SK-N-SH treated with all-trans-retinoic acid at 6 μM for 48 hours (cell line): Measurements from ENCODE around the gene RPL28.

ENCODE experiments used
- ATAC-seq: fragments of 200-7000 bp; cut with Tn5 transposase; 3 replicates; pipeline ENCODE4 v1.9.1; 2020; ENCODE audit warnings: mild to moderate bottlenecking, moderate library complexity
- BACH2 ChIP-seq: fragments of 250-450 bp; sonication (Bioruptor Pico); IDR thresholded peaks from 2 replicates; pipeline ENCODE4 v1.9.0; 2021; ENCODE audit warnings: mild to moderate bottlenecking, borderline replicate concordance
- CREB5 ChIP-seq: fragments of 250-450 bp; sonication (Bioruptor Pico); IDR thresholded peaks from 2 replicates; pipeline ENCODE4 v1.5.1; 2020; ENCODE audit warnings: low read depth, mild to moderate bottlenecking, moderate library complexity
- CSRNP3 ChIP-seq: fragments of 250-450 bp; sonication (Bioruptor Pico); IDR thresholded peaks from 2 replicates; pipeline ENCODE4 v1.5.1; 2021; ENCODE audit warnings: mild to moderate bottlenecking, moderate library complexity
- GLIS3 ChIP-seq: fragments of 250-450 bp; sonication (Bioruptor Pico); IDR thresholded peaks from 2 replicates; pipeline ENCODE4 v1.5.0; 2020; ENCODE audit warnings: mild to moderate bottlenecking, moderate library complexity
- ISL1 ChIP-seq: fragments of 250-450 bp; sonication (Bioruptor Pico); IDR thresholded peaks from 2 replicates; pipeline ENCODE4 v2.1.2; 2022; ENCODE audit warnings: mild to moderate bottlenecking, moderate library complexity
- PATZ1 ChIP-seq: fragments of 250-450 bp; sonication (Bioruptor Pico); IDR thresholded peaks from 2 replicates; pipeline ENCODE4 v1.8.0; 2020; ENCODE audit warnings: mild to moderate bottlenecking, moderate library complexity, borderline replicate concordance
- RARB ChIP-seq: fragments of 250-450 bp; sonication (Bioruptor Pico); IDR thresholded peaks from 2 replicates; pipeline ENCODE4 v1.8.0; 2021; ENCODE audit warnings: mild to moderate bottlenecking, moderate library complexity
- SNAI2 ChIP-seq: fragments of 250-450 bp; sonication (Bioruptor Pico); IDR thresholded peaks from 2 replicates; pipeline ENCODE4 v1.5.0; 2020; ENCODE audit warnings: mild to moderate bottlenecking, moderate library complexity
- TCF4 ChIP-seq: fragments of 250-450 bp; sonication (Bioruptor Pico); IDR thresholded peaks from 2 replicates; pipeline ENCODE4 v1.8.0; 2021; ENCODE audit warnings: mild to moderate bottlenecking, moderate library complexity, borderline replicate concordance
- TSHZ2 ChIP-seq: fragments of 250-450 bp; sonication (Bioruptor Pico); IDR thresholded peaks from 2 replicates; pipeline ENCODE4 v1.5.0; 2020; ENCODE audit warnings: mild to moderate bottlenecking, moderate library complexity
- ZFP3 ChIP-seq: fragments of 250-450 bp; sonication (Bioruptor Pico); IDR thresholded peaks from 2 replicates; pipeline ENCODE4 v1.5.0; 2020; ENCODE audit warnings: mild to moderate bottlenecking, moderate library complexity
- ZNF70 ChIP-seq: fragments of 450-650 bp; formaldehyde crosslinking; IDR thresholded peaks from 2 replicates; pipeline ENCODE4 v1.5.0; 2020; ENCODE audit warnings: mild to moderate bottlenecking, moderate library complexity
- ZNF8 ChIP-seq: fragments of 450-650 bp; formaldehyde crosslinking; IDR thresholded peaks from 2 replicates; pipeline ENCODE4 v1.5.0; 2020; ENCODE audit warnings: mild to moderate bottlenecking, moderate library complexity

RPL28 gene

GRCh38 chr19:55370305-55370988 is 15.3 kb upstream of the RPL28 start, which contains the start of gene IL11 (continued):
- no peak for TF ChIP-seq CREB5

- ATAC-seq, result no peak
These were observed 13.2 kb upstream of the RPL28 start for GRCh38 chr19:55372316-55373081.

GRCh38 chr19:55373306-55373992 is 12.3 kb upstream of the RPL28 start:
- ATAC-seq, result no peak

More at GRCh38 chr19:55372316-55373081, 13.2 kb upstream of the RPL28 start:
- TF ChIP-seq PATZ1 (CRISPR knock-in tag) (peak; percentile 75; the same call in 1 of the 2 replicates), ZNF8 (no peak), ZFP3 (CRISPR knock-in tag) (no peak), TCF4 (CRISPR knock-in tag) (no peak), CSRNP3 (CRISPR knock-in tag) (no peak)
- TF ChIP-seq, all 23 proteins: peak for 1

More at GRCh38 chr19:55373306-55373992, 12.3 kb upstream of the RPL28 start:
- no peak for TF ChIP-seq TCF4 (CRISPR knock-in tag)
- TF ChIP-seq SNAI2 (CRISPR knock-in tag), result no peak
- no peak for TF ChIP-seq RARB (CRISPR knock-in tag)
- TF ChIP-seq ISL1, result no peak
- TF ChIP-seq GLIS3 (CRISPR knock-in tag), result no peak
- TF ChIP-seq BACH2 (CRISPR knock-in tag), result no peak
- no peak for TF ChIP-seq ZNF70 (CRISPR knock-in tag)
- no peak for TF ChIP-seq PATZ1 (CRISPR knock-in tag)
- TF ChIP-seq TSHZ2 (CRISPR knock-in tag), result no peak
